HL-60/S4 (cell line): Measurements from ENCODE around the gene PABPC5.

Source experiments
- in situ Hi-C: fragments of 300-500 bp; cut with MboI; formaldehyde crosslinking; loops from 2 replicates; pipeline ENCODE4 v1.14.3; 2022; ENCODE audit warnings: low sequenced_read_pairs

PABPC5 gene

GRCh38 chrX:91434351-91435168 lies at the start of gene PABPC5:
PABPC5 (plus strand) TSS chrX:91434839; CDS start chrX:91435578, 739 bp downstream.
- in situ Hi-C loops, result no loop called here

GRCh38 chrX:91389026-91389425 lies 45.6 kb upstream of the PABPC5 start:
- in situ Hi-C loops, result no loop called here

GRCh38 chrX:91414713-91415112 lies 19.9 kb upstream of the PABPC5 start:
- in situ Hi-C loops, result no loop called here

DNA sequence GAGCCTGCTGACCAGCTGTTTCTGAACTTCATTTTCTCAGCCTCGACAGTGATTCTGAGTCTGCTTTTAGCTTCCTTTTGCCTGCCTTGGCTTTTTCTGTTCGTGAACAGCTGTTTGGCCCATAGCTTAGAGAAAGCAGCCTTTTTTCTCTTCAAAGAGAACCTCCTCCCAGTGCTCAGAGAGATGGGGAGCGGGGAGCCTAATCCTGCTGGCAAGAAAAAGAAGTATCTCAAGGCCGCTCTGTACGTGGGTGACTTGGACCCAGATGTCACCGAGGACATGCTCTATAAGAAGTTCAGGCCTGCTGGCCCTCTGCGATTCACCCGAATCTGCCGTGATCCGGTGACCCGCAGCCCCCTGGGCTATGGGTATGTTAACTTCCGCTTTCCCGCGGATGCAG lies 756 bp downstream of the PABPC5 start:
- in situ Hi-C loops, result no loop called here
